KMS-11 (cell line): ENCODE results near the gene TENM4.

Experiments used
- H2AFZ ChIP-seq: fragments of 200-600 bp; sonication (generic); 2 replicates; pipeline ENCODE4 v1.6.1; 2016; ENCODE audit warnings: antibody characterized with exemption, mixed run types, low read depth
- H3K27ac ChIP-seq: fragments of 200-600 bp; sonication (generic); 2 replicates; pipeline ENCODE4 v1.6.1; 2016; ENCODE audit warnings: mild to moderate bottlenecking, mixed run types
- H3K27me3 ChIP-seq: fragments of 200-600 bp; sonication (generic); 2 replicates; pipeline ENCODE4 v1.6.1; 2017; ENCODE audit warnings: mild to moderate bottlenecking, low read depth, mixed run types, moderate library complexity; ENCODE audit not compliant: insufficient read depth
- H3K36me3 ChIP-seq: fragments of 200-600 bp; sonication (generic); 2 replicates; pipeline ENCODE4 v1.6.1; 2017; ENCODE audit warnings: mild to moderate bottlenecking, mixed run types; ENCODE audit not compliant: insufficient read depth
- H3K4me1 ChIP-seq: fragments of 200-600 bp; sonication (generic); 2 replicates; pipeline ENCODE4 v1.6.1; 2016; ENCODE audit warnings: mild to moderate bottlenecking, low read depth, mixed run types; ENCODE audit not compliant: poor library complexity, severe bottlenecking
- H3K4me2 ChIP-seq: fragments of 200-600 bp; sonication (generic); 2 replicates; pipeline ENCODE4 v1.7.0; 2016; ENCODE audit warnings: mild to moderate bottlenecking, mixed run types
- H3K4me3 ChIP-seq: fragments of 200-600 bp; sonication (generic); IDR thresholded peaks from 2 replicates; pipeline ENCODE4 v1.6.1; 2017; ENCODE audit warnings: low read depth, low read length, mixed read lengths; ENCODE audit not compliant: insufficient read depth
- H3K79me2 ChIP-seq: fragments of 200-600 bp; sonication (generic); 2 replicates; pipeline ENCODE4 v1.6.1; 2016; ENCODE audit warnings: low read depth, mixed run types; ENCODE audit not compliant: insufficient read depth
- H3K9ac ChIP-seq: fragments of 200-600 bp; sonication (generic); 2 replicates; pipeline ENCODE4 v1.6.1; 2016; ENCODE audit warnings: mild to moderate bottlenecking, mixed run types
- H4K20me1 ChIP-seq: fragments of 200-600 bp; sonication (generic); 2 replicates; pipeline ENCODE4 v1.6.1; 2016; ENCODE audit warnings: mild to moderate bottlenecking, mixed run types; ENCODE audit not compliant: insufficient read depth
- TF ChIP-seq, protein P1 (sequence below): fragments of 200-600 bp; sonication (generic); conservative IDR thresholded peaks from 2 replicates; pipeline ENCODE4 v1.6.1; 2017; ENCODE audit warnings: low read depth, mild to moderate bottlenecking, antibody characterized with exemption, low read length, moderate library complexity, mixed read lengths

TENM4 gene

DNA sequence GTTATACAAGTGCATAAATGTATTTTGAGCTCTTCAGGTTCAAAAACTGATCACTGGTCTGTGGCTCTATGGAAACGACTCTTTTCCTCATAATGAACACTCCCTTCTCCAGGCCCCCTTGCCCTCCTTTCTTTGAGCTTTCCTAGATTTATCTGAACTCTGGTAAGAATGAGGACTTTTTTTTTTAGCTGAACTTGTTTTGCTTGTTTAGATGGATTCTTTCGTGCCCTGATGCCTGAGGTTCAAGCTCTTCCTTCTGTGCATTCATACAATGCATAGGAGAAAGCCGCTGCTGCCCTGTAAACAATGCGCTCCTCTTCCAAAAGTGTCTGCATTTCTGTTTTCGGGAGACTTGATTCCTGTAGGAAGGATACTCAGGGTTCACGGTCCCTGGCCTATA is 205.1 kb downstream of the TENM4 start:
- no peaks in the 10 kb centered on the region for H3K36me3 ChIP-seq
- H3K27me3 ChIP-seq: no peaks in the 10 kb centered on the region
- no peaks in the 10 kb centered on the region for H3K4me1 ChIP-seq
- no peak overlapping the region for H3K4me3 ChIP-seq
- H3K79me2 ChIP-seq: no peaks in the 10 kb centered on the region
- H2AFZ ChIP-seq: no peak overlapping the region
- H3K9ac ChIP-seq: no peak overlapping the region
- TF ChIP-seq, protein P1, sequence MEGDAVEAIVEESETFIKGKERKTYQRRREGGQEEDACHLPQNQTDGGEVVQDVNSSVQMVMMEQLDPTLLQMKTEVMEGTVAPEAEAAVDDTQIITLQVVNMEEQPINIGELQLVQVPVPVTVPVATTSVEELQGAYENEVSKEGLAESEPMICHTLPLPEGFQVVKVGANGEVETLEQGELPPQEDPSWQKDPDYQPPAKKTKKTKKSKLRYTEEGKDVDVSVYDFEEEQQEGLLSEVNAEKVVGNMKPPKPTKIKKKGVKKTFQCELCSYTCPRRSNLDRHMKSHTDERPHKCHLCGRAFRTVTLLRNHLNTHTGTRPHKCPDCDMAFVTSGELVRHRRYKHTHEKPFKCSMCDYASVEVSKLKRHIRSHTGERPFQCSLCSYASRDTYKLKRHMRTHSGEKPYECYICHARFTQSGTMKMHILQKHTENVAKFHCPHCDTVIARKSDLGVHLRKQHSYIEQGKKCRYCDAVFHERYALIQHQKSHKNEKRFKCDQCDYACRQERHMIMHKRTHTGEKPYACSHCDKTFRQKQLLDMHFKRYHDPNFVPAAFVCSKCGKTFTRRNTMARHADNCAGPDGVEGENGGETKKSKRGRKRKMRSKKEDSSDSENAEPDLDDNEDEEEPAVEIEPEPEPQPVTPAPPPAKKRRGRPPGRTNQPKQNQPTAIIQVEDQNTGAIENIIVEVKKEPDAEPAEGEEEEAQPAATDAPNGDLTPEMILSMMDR: no peak
- no peak overlapping the region for H3K27ac ChIP-seq
- H3K4me2 ChIP-seq: no peak overlapping the region
- no peaks in the 10 kb centered on the region for H4K20me1 ChIP-seq

GRCh38 chr11:79232346-79232745 is 208.5 kb downstream of the TENM4 start:
- Histone ChIP-seq H3K4me2 (no peak overlapping the region), H3K27ac (no peak overlapping the region), H3K36me3 (no peaks in the 10 kb centered on the region), H2AFZ (no peak overlapping the region), H3K4me1 (no peaks in the 10 kb centered on the region), H3K79me2 (no peaks in the 10 kb centered on the region), H3K9ac (no peak overlapping the region), H3K4me3 (no peak overlapping the region), H3K27me3 (no peaks in the 10 kb centered on the region), H4K20me1 (no peaks in the 10 kb centered on the region)
- TF ChIP-seq, protein P1: no peak

GRCh38 chr11:79229047-79229446 is 211.8 kb downstream of the TENM4 start:
- no peak overlapping the region for H3K27ac ChIP-seq
- TF ChIP-seq, protein P1: no peak
- no peak overlapping the region for H2AFZ ChIP-seq

GRCh38 chr11:79227767-79228755 is 212.8 kb downstream of the TENM4 start:
- Histone ChIP-seq H3K4me3 (no peak overlapping the region), H3K4me2 (no peak overlapping the region), H2AFZ (no peak overlapping the region), H3K27me3 (no peaks in the 10 kb centered on the region), H3K36me3 (no peaks in the 10 kb centered on the region), H3K9ac (no peak overlapping the region), H3K4me1 (no peaks in the 10 kb centered on the region), H4K20me1 (no peaks in the 10 kb centered on the region), H3K79me2 (no peaks in the 10 kb centered on the region), H3K27ac (no peak overlapping the region)
- TF ChIP-seq, protein P1: no peak

More at GRCh38 chr11:79229047-79229446, 211.8 kb downstream of the TENM4 start:
- Histone ChIP-seq H4K20me1 (no peaks in the 10 kb centered on the region), H3K4me1 (no peaks in the 10 kb centered on the region), H3K36me3 (no peaks in the 10 kb centered on the region), H3K4me3 (no peak overlapping the region), H3K79me2 (no peaks in the 10 kb centered on the region), H3K4me2 (no peak overlapping the region), H3K27me3 (no peaks in the 10 kb centered on the region), H3K9ac (no peak overlapping the region)
